ENCODE measurements around the gene NFKBIE.

The NFKBIE gene

GRCh38 chr6:44257025-44257752 is 8.2 kb downstream of the NFKBIE start, which contains the start of gene SLC35B2:
SLC35B2 (minus strand) TSS chr6:44257528; CDS start chr6:44257410, 118 bp downstream.
- peak; percentile 55 for DNase-seq

GRCh38 chr6:44256775-44257024 is 8.7 kb downstream of the NFKBIE start:
- DNase-seq, result no peak

GRCh38 chr6:44255871-44256774 is 9.2 kb downstream of the NFKBIE start:
- no peak for DNase-seq

GRCh38 chr6:44255105-44255808 is 10.1 kb downstream of the NFKBIE start:
- no peak for DNase-seq

- DNase-seq, result no peak
These were observed 10.9 kb downstream of the NFKBIE start for GRCh38 chr6:44254191-44255104.

GRCh38 chr6:44253307-44254101 is 11.8 kb downstream of the NFKBIE start:
- DNase-seq, result peak; percentile 63

GRCh38 chr6:44251576-44252524 is 13.5 kb downstream of the NFKBIE start:
- no peak for DNase-seq

GRCh38 chr6:44250718-44251123 is 14.6 kb downstream of the NFKBIE start:
- no peak for DNase-seq

GRCh38 chr6:44250067-44250717 is 15.2 kb downstream of the NFKBIE start:
- no peak for DNase-seq

- DNase-seq, result no peak
These were observed 16.1 kb downstream of the NFKBIE start for GRCh38 chr6:44249082-44249748.

GRCh38 chr6:44248579-44248978 is 16.8 kb downstream of the NFKBIE start:
- DNase-seq, result no peak

GRCh38 chr6:44247338-44248302 is 17.7 kb downstream of the NFKBIE start:
- peak; percentile 87 for DNase-seq

GRCh38 chr6:44246663-44247337 is 18.6 kb downstream of the NFKBIE start, which contains the start of gene HSP90AB1:
HSP90AB1 (plus strand) TSS chr6:44247101; CDS start chr6:44248630, 1,529 bp downstream.
- peak; percentile 95 for DNase-seq

- peak; percentile 69 for DNase-seq
These were observed 19.3 kb downstream of the NFKBIE start for GRCh38 chr6:44245912-44246662.

- no peak for DNase-seq
These were observed 19.9 kb downstream of the NFKBIE start for GRCh38 chr6:44245391-44245911.

GRCh38 chr6:44243345-44243744 is 22.0 kb downstream of the NFKBIE start:
- DNase-seq, result no peak
